Type B pancreatic cell (in vitro differentiated cells): ENCODE data around the gene NOS2. TPM values are rescaled to one million over a fixed set of nuclear protein-coding genes. Genes with fewer than 3 reads are reported as not detected.
"Not testable (repeated sequence)": the region's sequence is repeated elsewhere in the genome, so short reads cannot be mapped to it uniquely, and the experiment has no call there.

Source experiments
- DNase-seq: peaks from one replicate; pipeline ENCODE4 v3.0.0; 2021; ENCODE audit warnings: mixed read lengths; ENCODE audit not compliant: unreplicated experiment; ENCODE audit errors: extremely low spot score
- H3K27ac Mint-ChIP-seq: 2 replicates; pipeline ENCODE4 v1.8.0; 2021; ENCODE audit warnings: mild to moderate bottlenecking, mixed read lengths
- H3K27me3 Mint-ChIP-seq: 2 replicates; pipeline ENCODE4 v1.8.0; 2021; ENCODE audit warnings: mixed read lengths
- H3K36me3 Mint-ChIP-seq: 2 replicates; pipeline ENCODE4 v1.8.0; 2021; ENCODE audit warnings: mixed read lengths
- H3K4me1 Mint-ChIP-seq: one replicate; pipeline ENCODE4 v1.8.0; 2021; ENCODE audit warnings: mixed read lengths; ENCODE audit not compliant: unreplicated experiment
- H3K4me3 Mint-ChIP-seq: 2 replicates; pipeline ENCODE4 v1.8.0; 2021; ENCODE audit warnings: mild to moderate bottlenecking, mixed read lengths
- H3K9me3 Mint-ChIP-seq: 2 replicates; pipeline ENCODE4 v1.8.0; 2021; ENCODE audit warnings: mixed read lengths
- total RNA-seq: library from RNA; stranded (reverse); gene quantifications from 2 replicates; pipeline ENCODE4 v1.2.1, GENCODE V29; 2021; ENCODE audit warnings: low replicate concordance
- TF ChIP-seq, protein P1 (sequence below): fragments of 200-600 bp; sonication (generic); conservative IDR thresholded peaks from 2 replicates; pipeline ENCODE4 v1.5.0; 2021; ENCODE audit warnings: antibody characterized with exemption, mild to moderate bottlenecking

The NOS2 gene
- total RNA-seq, 1 donor from 2014 or later = 1.1 TPM

DNA sequence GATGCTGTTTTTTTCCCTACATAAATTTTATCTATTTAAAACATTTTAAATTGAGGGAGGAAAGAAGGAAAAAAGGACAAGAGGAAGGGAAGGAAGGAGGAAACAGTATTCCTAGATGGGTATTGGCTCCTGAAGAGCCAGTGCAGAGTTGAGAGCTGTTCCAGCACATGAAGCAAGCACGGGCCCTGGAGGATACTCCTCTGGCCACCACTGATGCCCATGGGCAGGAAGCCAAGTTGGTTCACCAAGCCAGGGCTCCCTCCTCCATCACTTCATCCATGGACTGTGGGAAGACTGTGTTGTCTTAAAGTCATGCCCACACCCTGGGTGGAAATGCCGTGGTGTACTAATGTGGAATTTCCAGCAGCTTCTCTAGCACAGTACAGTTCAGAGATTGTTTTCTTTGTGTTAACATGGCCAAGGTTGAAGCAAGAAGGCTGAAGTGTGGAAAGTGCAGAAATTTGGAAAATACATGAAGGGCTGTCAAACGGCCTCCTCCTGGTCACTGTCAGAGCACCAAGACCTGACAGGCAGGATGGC lies 23.9 kb upstream of the NOS2 start:
- Mint-ChIP-seq H3K4me3 (no peak overlapping the region), H3K9me3 (peaks cover 10% of the 10 kb centered on the region), H3K27ac (no peak overlapping the region), H3K36me3 (no peaks in the 10 kb centered on the region), H3K27me3 (peaks cover 6% of the 10 kb centered on the region), H3K4me1 (no peaks in the 10 kb centered on the region)
- TF ChIP-seq, protein P1, sequence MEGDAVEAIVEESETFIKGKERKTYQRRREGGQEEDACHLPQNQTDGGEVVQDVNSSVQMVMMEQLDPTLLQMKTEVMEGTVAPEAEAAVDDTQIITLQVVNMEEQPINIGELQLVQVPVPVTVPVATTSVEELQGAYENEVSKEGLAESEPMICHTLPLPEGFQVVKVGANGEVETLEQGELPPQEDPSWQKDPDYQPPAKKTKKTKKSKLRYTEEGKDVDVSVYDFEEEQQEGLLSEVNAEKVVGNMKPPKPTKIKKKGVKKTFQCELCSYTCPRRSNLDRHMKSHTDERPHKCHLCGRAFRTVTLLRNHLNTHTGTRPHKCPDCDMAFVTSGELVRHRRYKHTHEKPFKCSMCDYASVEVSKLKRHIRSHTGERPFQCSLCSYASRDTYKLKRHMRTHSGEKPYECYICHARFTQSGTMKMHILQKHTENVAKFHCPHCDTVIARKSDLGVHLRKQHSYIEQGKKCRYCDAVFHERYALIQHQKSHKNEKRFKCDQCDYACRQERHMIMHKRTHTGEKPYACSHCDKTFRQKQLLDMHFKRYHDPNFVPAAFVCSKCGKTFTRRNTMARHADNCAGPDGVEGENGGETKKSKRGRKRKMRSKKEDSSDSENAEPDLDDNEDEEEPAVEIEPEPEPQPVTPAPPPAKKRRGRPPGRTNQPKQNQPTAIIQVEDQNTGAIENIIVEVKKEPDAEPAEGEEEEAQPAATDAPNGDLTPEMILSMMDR = no peak
- DNase-seq = no peak

DNA sequence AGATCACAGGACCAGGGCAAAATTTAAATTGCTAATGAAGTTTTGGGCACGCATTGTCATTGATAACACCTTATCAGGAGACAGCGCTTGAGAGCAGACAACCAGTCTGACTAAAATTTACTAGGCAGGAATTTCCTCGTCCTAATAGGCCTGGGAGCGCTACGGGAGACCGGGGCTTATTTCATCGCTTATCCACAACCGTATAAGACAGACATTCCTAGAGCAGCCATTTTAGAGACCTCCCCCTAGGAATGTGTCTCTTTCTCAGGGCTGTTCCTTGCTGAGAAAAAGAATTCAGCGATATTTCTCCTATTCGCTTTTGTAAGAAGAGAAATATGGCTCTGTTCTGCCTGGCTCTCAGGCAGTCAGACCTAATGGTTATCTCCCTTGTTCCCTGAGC lies 21.8 kb upstream of the NOS2 start:
- not testable (repeated sequence) for H3K27me3 Mint-ChIP-seq, DNase-seq, H3K27ac Mint-ChIP-seq, H3K4me3 Mint-ChIP-seq, H3K9me3 Mint-ChIP-seq, H3K36me3 Mint-ChIP-seq, H3K4me1 Mint-ChIP-seq

DNA sequence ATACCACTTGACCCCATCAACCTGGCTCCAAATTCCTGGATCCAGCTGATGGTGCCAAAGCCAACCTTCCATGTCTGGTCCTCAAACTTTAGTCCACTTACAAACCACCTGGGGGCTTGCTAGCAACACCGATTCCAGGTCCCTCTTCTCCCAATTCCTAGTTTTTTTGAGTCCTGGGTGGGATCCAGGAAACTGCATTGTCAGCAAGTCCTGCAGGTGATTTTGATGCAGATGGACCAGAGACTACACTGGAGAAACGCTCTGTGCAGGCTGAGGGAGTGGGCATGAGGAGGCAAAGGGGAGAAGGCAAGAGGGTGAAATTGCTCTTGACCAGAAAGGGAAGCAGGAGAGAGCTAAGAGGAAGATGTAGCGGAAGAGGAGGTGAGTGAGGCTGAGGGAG lies 21.0 kb upstream of the NOS2 start:
- TF ChIP-seq, protein P1 = no peak
- peaks cover 10% of the 10 kb centered on the region for H3K9me3 Mint-ChIP-seq
- no peak overlapping the region for H3K27ac Mint-ChIP-seq
- H3K36me3 Mint-ChIP-seq = no peaks in the 10 kb centered on the region
- no peak for DNase-seq
- H3K27me3 Mint-ChIP-seq = no peaks in the 10 kb centered on the region
- H3K4me3 Mint-ChIP-seq = no peak overlapping the region
- H3K4me1 Mint-ChIP-seq = no peaks in the 10 kb centered on the region

DNA sequence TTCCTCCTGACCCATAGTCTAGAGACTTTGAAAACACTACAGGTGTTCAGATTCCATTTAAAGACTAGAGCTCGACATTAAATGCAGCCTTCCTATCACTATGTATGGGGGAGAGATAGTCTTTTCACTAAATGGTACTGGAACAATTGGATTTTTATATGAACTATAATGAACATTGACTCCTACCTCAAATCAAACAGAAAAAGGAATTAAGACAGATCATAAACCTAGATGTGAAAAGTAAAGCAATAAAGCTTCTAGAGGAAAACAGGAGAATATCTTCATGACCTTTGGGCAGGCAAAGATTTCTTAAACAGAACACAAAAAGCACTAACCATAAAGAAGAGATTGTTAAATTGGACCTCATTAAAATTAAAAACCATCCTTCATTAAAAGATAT lies 18.8 kb upstream of the NOS2 start:
- TF ChIP-seq, protein P1 = no peak
- peaks cover 10% of the 10 kb centered on the region for H3K9me3 Mint-ChIP-seq
- DNase-seq = no peak
- H3K27me3 Mint-ChIP-seq = no peaks in the 10 kb centered on the region
- H3K4me3 Mint-ChIP-seq = no peak overlapping the region
- H3K36me3 Mint-ChIP-seq = no peaks in the 10 kb centered on the region
- H3K4me1 Mint-ChIP-seq = no peaks in the 10 kb centered on the region
- H3K27ac Mint-ChIP-seq = no peak overlapping the region

DNA sequence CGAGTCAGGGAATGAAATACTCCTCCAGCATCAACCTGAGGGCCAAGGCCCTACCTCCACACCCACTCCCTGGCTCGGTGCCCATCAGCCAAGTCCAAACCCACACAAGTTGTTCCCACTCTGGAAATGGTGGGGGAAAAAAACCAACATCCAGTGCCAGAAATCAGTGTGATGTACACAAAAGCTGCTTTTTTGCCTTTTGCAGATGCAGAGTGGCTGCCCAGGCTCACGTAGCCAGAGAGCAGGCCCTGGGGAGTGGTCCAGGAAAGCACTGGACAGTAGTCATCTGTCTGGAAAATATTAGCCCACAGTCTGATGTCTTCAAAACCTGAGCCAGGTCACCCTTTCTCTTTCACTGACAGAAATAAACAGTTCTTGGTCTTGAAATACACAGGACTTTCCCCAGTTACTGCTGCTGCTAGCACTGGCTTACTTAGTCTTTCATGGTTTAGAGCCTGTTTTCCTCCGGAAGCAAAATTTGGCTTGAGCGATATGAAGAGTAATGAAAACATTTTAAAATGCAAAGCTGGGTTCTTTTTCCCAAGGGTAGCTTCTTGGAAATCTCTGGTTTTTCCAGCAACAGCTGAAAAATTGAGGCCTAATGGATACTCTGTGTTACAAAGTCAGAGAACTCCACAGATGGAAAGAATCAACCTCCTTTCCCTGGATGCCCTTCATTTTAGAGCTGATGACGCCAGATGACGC lies 18.2 kb upstream of the NOS2 start:
- Mint-ChIP-seq H3K4me3 (no peak overlapping the region), H3K36me3 (no peaks in the 10 kb centered on the region), H3K9me3 (peaks cover 10% of the 10 kb centered on the region), H3K4me1 (no peaks in the 10 kb centered on the region), H3K27ac (no peak overlapping the region), H3K27me3 (no peaks in the 10 kb centered on the region)
- TF ChIP-seq, protein P1 = no peak
- DNase-seq = no peak

DNA sequence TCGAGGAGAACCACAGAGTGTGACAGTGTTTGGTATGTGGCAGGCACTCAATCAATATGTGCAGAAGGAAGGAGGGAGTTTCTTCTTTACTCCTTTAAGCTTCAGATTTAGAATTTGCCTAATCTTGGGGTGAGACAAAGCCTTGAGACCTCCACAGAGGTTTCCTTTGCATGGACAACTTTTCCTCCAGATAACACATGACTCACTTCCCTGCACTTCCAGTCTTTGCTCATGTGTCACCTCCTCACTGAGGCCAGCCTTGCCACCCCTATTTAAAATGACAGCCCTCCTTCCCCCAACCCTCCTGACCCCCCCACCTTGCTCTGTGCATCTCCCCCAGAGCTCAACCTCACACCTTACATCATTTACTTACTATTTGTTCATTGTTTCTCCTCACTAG lies 17.4 kb upstream of the NOS2 start:
- H3K4me3 Mint-ChIP-seq = no peak overlapping the region
- H3K27ac Mint-ChIP-seq = no peak overlapping the region
- H3K9me3 Mint-ChIP-seq = peaks cover 10% of the 10 kb centered on the region
- TF ChIP-seq, protein P1 = no peak
- no peaks in the 10 kb centered on the region for H3K27me3 Mint-ChIP-seq
- no peak for DNase-seq
- no peaks in the 10 kb centered on the region for H3K36me3 Mint-ChIP-seq
- H3K4me1 Mint-ChIP-seq = no peaks in the 10 kb centered on the region
